ENCODE data around the gene CKAP2L.
A peak's percentile ranks its signal among the peaks of the same experiment; 100 is the strongest.

CKAP2L gene

DNA sequence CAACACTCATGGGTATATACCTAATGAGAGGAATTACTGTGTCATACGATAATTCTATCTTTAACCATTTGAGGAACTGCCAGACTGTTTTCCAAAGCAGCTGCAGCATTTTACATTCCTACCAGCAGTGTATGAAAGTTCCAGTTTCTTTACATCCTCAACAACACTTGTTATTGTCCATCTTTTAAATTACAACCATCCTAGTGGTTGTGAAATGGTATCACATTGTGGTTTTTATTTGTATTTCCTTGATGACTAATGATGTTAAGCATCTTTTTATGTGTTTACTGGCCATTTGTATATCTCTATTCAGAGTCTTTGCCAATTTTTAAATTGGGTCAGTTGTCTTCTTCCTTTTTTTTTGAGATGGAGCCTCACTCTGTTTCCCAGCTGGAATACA, 4.0 kb upstream of the CKAP2L start:
- TF ChIP-seq, protein P1, sequence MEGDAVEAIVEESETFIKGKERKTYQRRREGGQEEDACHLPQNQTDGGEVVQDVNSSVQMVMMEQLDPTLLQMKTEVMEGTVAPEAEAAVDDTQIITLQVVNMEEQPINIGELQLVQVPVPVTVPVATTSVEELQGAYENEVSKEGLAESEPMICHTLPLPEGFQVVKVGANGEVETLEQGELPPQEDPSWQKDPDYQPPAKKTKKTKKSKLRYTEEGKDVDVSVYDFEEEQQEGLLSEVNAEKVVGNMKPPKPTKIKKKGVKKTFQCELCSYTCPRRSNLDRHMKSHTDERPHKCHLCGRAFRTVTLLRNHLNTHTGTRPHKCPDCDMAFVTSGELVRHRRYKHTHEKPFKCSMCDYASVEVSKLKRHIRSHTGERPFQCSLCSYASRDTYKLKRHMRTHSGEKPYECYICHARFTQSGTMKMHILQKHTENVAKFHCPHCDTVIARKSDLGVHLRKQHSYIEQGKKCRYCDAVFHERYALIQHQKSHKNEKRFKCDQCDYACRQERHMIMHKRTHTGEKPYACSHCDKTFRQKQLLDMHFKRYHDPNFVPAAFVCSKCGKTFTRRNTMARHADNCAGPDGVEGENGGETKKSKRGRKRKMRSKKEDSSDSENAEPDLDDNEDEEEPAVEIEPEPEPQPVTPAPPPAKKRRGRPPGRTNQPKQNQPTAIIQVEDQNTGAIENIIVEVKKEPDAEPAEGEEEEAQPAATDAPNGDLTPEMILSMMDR (IDR thresholded peaks at IDR 0.05; ENCODE audit: control insufficient read depth, insufficient read depth, low read depth, low read length, missing control alignments): peak; percentile 36
- H3K4me3 ChIP-seq (ENCODE audit: control insufficient read depth, low read depth, low read length): no peak overlapping the region
- DNase-seq (ENCODE audit: low read depth): peak; percentile 61

DNA sequence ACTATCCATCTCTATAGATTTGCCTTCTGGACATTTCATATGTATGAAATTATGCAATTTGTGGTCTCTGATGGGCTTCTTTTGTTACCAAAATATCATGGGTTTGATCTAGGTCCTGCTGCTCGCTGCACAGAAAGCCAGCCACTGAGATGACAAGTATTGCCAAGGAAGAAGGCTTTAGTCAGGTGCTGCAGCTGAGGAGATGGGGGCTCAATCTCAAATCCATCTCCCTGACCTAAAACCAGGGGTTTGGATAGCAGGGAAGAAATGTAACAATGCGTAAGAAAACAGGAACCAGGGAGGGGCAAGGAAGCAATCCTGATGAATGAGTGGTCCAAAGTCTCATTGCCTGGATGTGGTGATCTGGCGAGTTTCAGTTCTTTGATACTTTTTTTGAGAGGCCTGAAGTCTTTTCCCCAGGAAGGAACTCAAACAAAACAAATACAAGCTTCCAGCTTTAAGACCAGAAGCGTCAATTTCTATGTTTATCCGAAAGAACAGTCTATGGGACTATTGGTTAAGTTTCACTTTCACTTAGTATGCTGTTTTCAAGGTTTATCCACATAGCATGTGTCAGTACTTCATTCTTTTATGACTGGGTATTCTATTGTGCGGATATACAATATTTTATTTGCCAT, 3.4 kb upstream of the CKAP2L start:
- H3K4me3 ChIP-seq (ENCODE audit: control insufficient read depth, low read depth, low read length): no peak overlapping the region
- DNase-seq (ENCODE audit: low read depth): no peak
- TF ChIP-seq, protein P1 (IDR thresholded peaks at IDR 0.05; ENCODE audit: control insufficient read depth, insufficient read depth, low read depth, low read length, missing control alignments): no peak

DNA sequence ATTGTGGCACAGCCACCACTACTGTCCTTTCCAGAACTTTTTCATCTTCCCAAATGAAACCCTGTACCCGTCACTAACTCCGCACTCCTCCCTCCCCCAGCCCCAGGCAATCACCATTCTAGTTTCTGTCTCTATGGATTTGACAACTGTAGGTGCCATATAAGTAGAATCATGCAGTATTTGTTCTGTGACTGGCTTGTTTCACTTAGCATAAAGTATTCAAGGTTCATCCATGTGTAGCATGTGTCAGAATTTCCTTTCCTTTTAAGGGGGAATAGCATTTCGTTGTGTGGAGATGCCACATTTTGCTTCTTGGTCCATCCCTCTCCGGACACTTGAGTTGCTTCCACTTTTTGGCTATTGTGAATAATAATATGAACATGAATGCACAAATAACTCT, 842 bp upstream of the CKAP2L start:
- DNase-seq (ENCODE audit: low read depth): no peak
- TF ChIP-seq, protein P1 (IDR thresholded peaks at IDR 0.05; ENCODE audit: control insufficient read depth, insufficient read depth, low read depth, low read length, missing control alignments): no peak

DNA sequence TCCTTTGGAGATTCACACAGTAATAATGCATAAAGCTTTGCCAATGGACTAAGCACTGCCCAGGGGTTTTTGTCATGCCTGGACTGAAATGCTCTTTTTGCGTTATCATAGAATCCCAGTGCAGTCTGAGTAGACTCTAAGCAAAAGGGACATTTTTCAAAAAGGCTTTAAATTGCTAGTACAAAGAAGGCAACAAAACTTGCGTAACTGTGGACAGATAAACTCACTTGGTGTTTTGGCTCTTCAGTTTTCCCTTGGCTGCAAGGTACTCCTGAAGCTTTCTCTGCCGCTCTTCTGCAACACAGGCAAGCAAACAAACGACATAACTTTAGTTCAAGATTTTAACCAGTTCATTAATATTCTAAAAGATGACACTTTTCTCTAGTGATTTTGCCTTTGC, 2.1 kb downstream of the CKAP2L start:
- TF ChIP-seq, protein P1 (IDR thresholded peaks at IDR 0.05; ENCODE audit: control insufficient read depth, insufficient read depth, low read depth, low read length, missing control alignments): no peak
- DNase-seq (ENCODE audit: low read depth): no peak
- no peak overlapping the region for H3K4me3 ChIP-seq (ENCODE audit: control insufficient read depth, low read depth, low read length)

More for the DNA sequence above, 842 bp upstream of the CKAP2L start:
- peak overlapping the region; percentile 89 for H3K4me3 ChIP-seq (ENCODE audit: control insufficient read depth, low read depth, low read length)

DNA sequence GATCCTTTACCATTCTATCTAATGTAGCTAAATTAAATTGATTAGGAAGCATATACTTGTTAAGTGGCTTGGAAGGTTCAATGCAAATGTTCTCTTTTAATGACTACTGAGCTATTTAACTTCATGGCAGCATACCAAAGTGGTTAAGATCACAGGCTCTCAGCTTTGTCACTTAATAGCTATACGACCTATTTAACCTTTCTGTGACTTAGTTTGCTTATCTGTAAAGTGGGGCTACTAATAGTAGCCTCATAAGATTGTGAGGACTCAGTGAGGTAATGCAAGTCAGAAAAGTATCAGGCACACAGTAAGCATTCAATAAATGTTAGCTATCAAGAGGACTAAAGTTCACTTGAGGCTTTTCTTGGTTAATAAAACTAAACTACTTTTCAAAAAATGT, 4.3 kb downstream of the CKAP2L start:
- TF ChIP-seq, protein P1 (IDR thresholded peaks at IDR 0.05; ENCODE audit: control insufficient read depth, insufficient read depth, low read depth, low read length, missing control alignments): no peak
- DNase-seq (ENCODE audit: low read depth): no peak
- H3K4me3 ChIP-seq (ENCODE audit: control insufficient read depth, low read depth, low read length): no peak overlapping the region

DNA sequence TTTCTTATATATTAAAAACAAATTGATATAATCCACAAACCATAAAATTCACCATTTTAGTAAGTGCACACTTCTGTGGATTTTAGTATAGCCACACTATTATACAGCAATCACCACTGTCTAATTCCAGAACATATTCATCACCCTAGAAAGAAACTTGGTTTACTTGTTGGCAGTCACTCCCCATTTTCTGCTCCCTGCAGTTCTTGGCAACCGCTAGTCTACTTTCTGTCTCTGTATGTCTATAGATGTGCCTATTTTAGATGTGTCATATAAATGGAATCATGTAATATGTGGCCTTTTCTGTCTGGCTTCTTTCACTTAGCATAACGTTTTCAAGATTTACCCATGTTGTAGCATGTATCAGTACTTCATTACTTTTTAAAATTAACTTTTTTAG, 5.7 kb downstream of the CKAP2L start:
- no peak for DNase-seq (ENCODE audit: low read depth)
- H3K4me3 ChIP-seq (ENCODE audit: control insufficient read depth, low read depth, low read length): no peak overlapping the region
- TF ChIP-seq, protein P1 (IDR thresholded peaks at IDR 0.05; ENCODE audit: control insufficient read depth, insufficient read depth, low read depth, low read length, missing control alignments): no peak

Measured in AG09309 (cell line).